H1 (cell line): Measurements from ENCODE around the gene AIF1. TPM values are rescaled to one million over a fixed set of nuclear protein-coding genes. Genes with fewer than 3 reads are reported as not detected.

Experiments used
- CTCF ChIA-PET: fragments of 300-600 bp; sonication (Branson Sonifier 250); formaldehyde crosslinking; loops from one replicate; lab custom pipeline; 2021; ENCODE audit not compliant: partially characterized antibody; lab: Charles Lee
- POLR2A ChIA-PET: fragments of 300-600 bp; sonication (Branson Sonifier 250); formaldehyde crosslinking; loops from one replicate; lab custom pipeline; 2021; ENCODE audit warnings: inconsistent platforms; ENCODE audit not compliant: partially characterized antibody; lab: Charles Lee
- DNase-seq, 2 experiments: peaks; one replicate each; pipeline versions ENCODE4 v3.0.0 to v3.0.0-alpha.2; 2010 to 2022; ENCODE audit warnings: low spot score in 2 of 2, low read depth in 1 of 2, mixed read lengths in 1 of 2
- FAIRE-seq: peaks from 2 replicates; lab custom pipeline; 2011; peaks lifted over from hg19 to GRCh38; lab: Jason Lieb, UNC
- H2AFZ ChIP-seq: 2 replicates; pipeline ENCODE4 v1.8.1; 2012; ENCODE audit warnings: low read length, inconsistent platforms
- H2AK5ac ChIP-seq: 2 replicates; pipeline ENCODE4 v1.6.1; 2013; ENCODE audit warnings: low read depth, low read length
- H2BK120ac ChIP-seq: replicated peaks from 2 replicates; pipeline ENCODE3; 2013; ENCODE audit warnings: low read depth, low read length, inconsistent platforms
- H2BK12ac ChIP-seq: 2 replicates; pipeline ENCODE4 v1.6.1; 2013; ENCODE audit warnings: low read depth, low read length
- H2BK15ac ChIP-seq: 2 replicates; pipeline ENCODE4 v1.6.1; 2013; ENCODE audit warnings: low read length
- H2BK20ac ChIP-seq: 2 replicates; pipeline ENCODE4 v1.6.1; 2013; ENCODE audit warnings: low read length
- H2BK5ac ChIP-seq: 2 replicates; pipeline ENCODE4 v1.6.1; 2013; ENCODE audit warnings: low read depth, low read length
- H3K14ac ChIP-seq: 2 replicates; pipeline ENCODE4 v1.6.1; 2013; ENCODE audit warnings: inconsistent platforms; ENCODE audit not compliant: insufficient read length
- H3K18ac ChIP-seq: 2 replicates; pipeline ENCODE4 v1.6.1; 2013; ENCODE audit warnings: low read length; ENCODE audit errors: extremely low read depth
- H3K23ac ChIP-seq: 2 replicates; pipeline ENCODE4 v1.6.1; 2013; ENCODE audit warnings: inconsistent platforms; ENCODE audit not compliant: insufficient read length
- H3K23me2 ChIP-seq: 2 replicates; pipeline ENCODE4 v1.6.1; 2013; ENCODE audit warnings: low read depth, low read length
- H3K27ac ChIP-seq: 2 replicates; pipeline ENCODE4 v1.6.1; 2011; ENCODE audit warnings: low read depth, low read length, inconsistent platforms
- H3K27me3 ChIP-seq, 4 experiments: replicated peaks in 1 of 4; 1 replicate in 1 of 4; 2 replicates in 3 of 4; pipeline versions ENCODE4 v1.6.1 to v1.8.1; 2011 to 2013; ENCODE audit warnings: low read length in 3 of 4, mild to moderate bottlenecking in 3 of 4, inconsistent platforms in 2 of 4, mixed read lengths in 2 of 4, moderate library complexity in 1 of 4; ENCODE audit not compliant: control insufficient read depth in 3 of 4, insufficient read depth in 3 of 4; ENCODE audit errors: extremely low read depth in 1 of 4
- H3K36me3 ChIP-seq, 4 experiments: 2 replicates each; pipeline versions ENCODE4 v1.6.1 to v1.8.1; 2011 to 2013; ENCODE audit warnings: mild to moderate bottlenecking in 4 of 4, low read length in 3 of 4, moderate library complexity in 2 of 4, control low read depth in 1 of 4, inconsistent platforms in 1 of 4; ENCODE audit not compliant: insufficient read depth in 4 of 4, control insufficient read depth in 2 of 4
- H3K4ac ChIP-seq: replicated peaks from 2 replicates; pipeline ENCODE3; 2013; ENCODE audit warnings: low read length, low read depth, mixed read lengths, inconsistent platforms; ENCODE audit not compliant: insufficient read length
- H3K4me1 ChIP-seq, 4 experiments: replicated peaks in 1 of 4; 1 replicate in 1 of 4; 2 replicates in 3 of 4; pipeline versions ENCODE4 v1.6.1 to v1.8.1; 2011 to 2013; ENCODE audit warnings: low read length in 3 of 4, inconsistent platforms in 2 of 4, mixed read lengths in 1 of 4; ENCODE audit not compliant: insufficient read depth in 4 of 4, control insufficient read depth in 3 of 4
- H3K4me2 ChIP-seq, 2 experiments: 2 replicates each; pipeline versions ENCODE4 v1.6.1 to v1.8.1; 2011 to 2013; ENCODE audit warnings: low read depth in 2 of 2, low read length in 2 of 2, control low read depth in 1 of 2, inconsistent platforms in 1 of 2, mild to moderate bottlenecking in 1 of 2; ENCODE audit not compliant: insufficient read depth in 1 of 2
- H3K4me3 ChIP-seq, 4 experiments: fragments of 200-600, 300-600 bp in 1 of 4; sonication (generic), shearing (Covaris generic), sonication (Bioruptor Twin) in 1 of 4; 2 replicates each; pipeline versions ENCODE4 v1.5.1 to v1.8.1; 2011 to 2016; ENCODE audit warnings: low read length in 4 of 4, low read depth in 3 of 4, control low read depth in 2 of 4, inconsistent platforms in 2 of 4, mild to moderate bottlenecking in 2 of 4, mixed read lengths in 1 of 4, moderate library complexity in 1 of 4; ENCODE audit not compliant: insufficient read depth in 2 of 4; ENCODE audit errors: extremely low read depth in 1 of 4
- H3K56ac ChIP-seq: replicated peaks from 2 replicates; pipeline ENCODE3; 2013; ENCODE audit warnings: low read depth, mild to moderate bottlenecking, mixed read lengths, low read length, inconsistent platforms; ENCODE audit not compliant: insufficient read length
- H3K79me1 ChIP-seq: 2 replicates; pipeline ENCODE4 v1.6.1; 2013; ENCODE audit warnings: low read depth, low read length, control low read depth
- H3K79me2 ChIP-seq, 2 experiments: 2 replicates each; pipeline versions ENCODE4 v1.6.1 to v1.8.1; 2012 to 2013; ENCODE audit warnings: low read length in 2 of 2, mild to moderate bottlenecking in 2 of 2, inconsistent platforms in 1 of 2; ENCODE audit not compliant: insufficient read depth in 2 of 2, control insufficient read depth in 1 of 2
- H3K9ac ChIP-seq, 4 experiments: replicated peaks in 1 of 4; 1 replicate in 1 of 4; 2 replicates in 3 of 4; pipeline versions ENCODE4 v1.6.1 to v1.8.1; 2011 to 2013; ENCODE audit warnings: low read depth in 3 of 4, low read length in 3 of 4, control low read depth in 2 of 4, mild to moderate bottlenecking in 2 of 4, moderate library complexity in 2 of 4, inconsistent platforms in 1 of 4; ENCODE audit errors: extremely low read depth in 1 of 4
- H3K9me3 ChIP-seq, 2 experiments: 2 replicates each; pipeline versions ENCODE4 v1.6.1 to v1.8.1; 2012 to 2013; ENCODE audit warnings: mild to moderate bottlenecking in 2 of 2, moderate library complexity in 2 of 2, control low read depth in 1 of 2, inconsistent platforms in 1 of 2, low read depth in 1 of 2, low read length in 1 of 2, mixed read lengths in 1 of 2; ENCODE audit not compliant: insufficient read depth in 2 of 2
- H4K20me1 ChIP-seq, 2 experiments: replicated peaks in 1 of 2; 2 replicates each; pipeline versions ENCODE3 to v1.8.1; 2011 to 2013; ENCODE audit warnings: inconsistent platforms in 2 of 2, low read length in 2 of 2, mild to moderate bottlenecking in 1 of 2; ENCODE audit not compliant: insufficient read depth in 2 of 2, control insufficient read depth in 1 of 2
- H4K5ac ChIP-seq: 2 replicates; pipeline ENCODE4 v1.6.1; 2013; ENCODE audit warnings: low read length, low read depth, mixed read lengths, inconsistent platforms; ENCODE audit not compliant: insufficient read length
- H4K8ac ChIP-seq: 2 replicates; pipeline ENCODE4 v1.8.0; 2013; ENCODE audit warnings: mild to moderate bottlenecking, moderate library complexity, low read length, inconsistent platforms; ENCODE audit not compliant: insufficient read depth; ENCODE audit errors: extremely low read depth
- H4K91ac ChIP-seq: replicated peaks from 2 replicates; pipeline ENCODE3; 2013; ENCODE audit warnings: low read length, mixed read lengths, inconsistent platforms; ENCODE audit not compliant: insufficient read length
- GABPA ChIP-seq: IDR thresholded peaks from 2 replicates; pipeline ENCODE4 v1.6.1; 2011; ENCODE audit warnings: mild to moderate bottlenecking, low read length, moderate library complexity, borderline replicate concordance; ENCODE audit not compliant: insufficient read depth
- WGBS, 2 experiments: shearing (Covaris generic) in 1 of 2; methylation state at CpG; one replicate each; pipeline versions ENCODE4 v1.1.6 to v1.1.7; 2013 to 2015; ENCODE audit warnings: low lambda C conversion rate in 2 of 2, mixed read lengths in 2 of 2, inconsistent platforms in 1 of 2, low coverage in 1 of 2, missing lambda C conversion rate in 1 of 2; ENCODE audit not compliant: insufficient replicate concordance in 2 of 2, insufficient coverage in 1 of 2, insufficient read length in 1 of 2; ENCODE audit errors: extremely low coverage in 1 of 2, missing lambda C conversion rate in 1 of 2; 5-methylcytosine and 5-hydroxymethylcytosine counted together
- polyA plus RNA-seq, 7 experiments: library from polyadenylated mRNA; depleted of rRNA in 3 of 7; stranded (reverse) in 5 of 7; unstranded in 2 of 7; fragments of >200 nt in 5 of 7; fragments of 200-250 nt in 2 of 7; gene quantifications; 1 replicate in 5 of 7; 2 replicates in 1 of 7; 4 replicates in 1 of 7; pipeline versions ENCODE4 v1.2.1 to v1.2.3, GENCODE V29; 2011 to 2013; ENCODE audit warnings: missing spikeins in 2 of 7, mixed read lengths in 2 of 7
- total RNA-seq: library from RNA; stranded (reverse); fragmentation: NEBNext Ultra II Directional; extraction: Animal tissue kit (Norgen Biotek cat#: 25700); gene quantifications from 2 replicates; pipeline ENCODE4 v1.2.1, GENCODE V29; 2021

Gene AIF1
- total and polyA plus RNA-seq, 2 of the 8 experiments (the other 6 are each of a cell fraction or from before 2014, with no cell fraction given): 6.3 to 9.8 TPM

GRCh38 chr6:31579119-31579505 lies 35.9 kb upstream of the AIF1 start:
- WGBS, 2 experiments: 84% methylated on average over 3 of the region's 3 CpGs; no CpG with 5 or more reads in 1 of the 2 experiments
- CTCF ChIA-PET: interaction anchor here (0.6 to 19.2 kb wide), 6 partner anchors 10 to 39 kb away, joined by 3 to 640 read pairs (median 34); partner anchors contain the start of genes ATP6V1G2, LST1, LTB and NCR3
- no peak for FAIRE-seq
- no peak for TF ChIP-seq GABPA

More at GRCh38 chr6:31579119-31579505, 35.9 kb upstream of the AIF1 start:
- Histone ChIP-seq H2BK12ac (no peak overlapping the region), H3K79me2 (no peaks in the 10 kb centered on the region), H2BK20ac (no peak overlapping the region), H3K79me1 (no peaks in the 10 kb centered on the region), H2BK120ac (no peak overlapping the region), H3K4me2 (no peak overlapping the region), H3K4me1 (peaks cover 0 to 6% (median 6%) of the 10 kb centered on the region in 4 experiments; a peak in 6 of 7 replicates), H3K27ac (no peak overlapping the region), H2AFZ (no peak overlapping the region), H4K5ac (no peak overlapping the region), H3K9me3 (no peaks in the 10 kb centered on the region), H4K8ac (no peak overlapping the region), H3K14ac (no peak overlapping the region), H3K23me2 (peaks cover 9% of the 10 kb centered on the region; the same call in 1 of the 2 replicates), H3K18ac (no peak overlapping the region), H3K23ac (no peak overlapping the region), H4K91ac (no peak overlapping the region), H3K27me3 (peaks cover 0 to 8% (median 7%) of the 10 kb centered on the region in 4 experiments; a peak in 5 of 7 replicates), H2BK5ac (no peak overlapping the region), H3K4ac (no peak overlapping the region), H2AK5ac (no peak overlapping the region), H3K9ac (no peak overlapping the region), H4K20me1 (no peaks in the 10 kb centered on the region), H3K36me3 (no peaks in the 10 kb centered on the region), H3K56ac (no peak overlapping the region), H3K4me3 (no peak overlapping the region), H2BK15ac (no peak overlapping the region)
- DNase-seq: no peak
- POLR2A ChIA-PET: interaction anchor here (1.6 to 12.2 kb wide), 5 partner anchors 10 to 82 kb away, joined by 4 to 110 read pairs (median 5); partner anchors contain the start of genes ATP6V1G2, C6orf47 and NFKBIL1
